HepG2 (cell line): ENCODE measurements around the gene ACADSB. TPM values are rescaled to one million over a fixed set of nuclear protein-coding genes. Genes with fewer than 3 reads are reported as not detected.

ENCODE experiments used
- ATAC-seq: fragments of 200-7000 bp; cut with Tn5 transposase; 3 replicates; pipeline ENCODE4 v1.9.1; 2020; ENCODE audit warnings: mild to moderate bottlenecking, moderate library complexity
- BruUV-seq: library from RNA; stranded (reverse); fragments of 400-500 nt; replicated peaks from 2 replicates; lab custom pipeline; 2021; lab: Mats Ljungman, UMichigan
- CTCF ChIA-PET: fragments of 300-600 bp; formaldehyde crosslinking; extraction: SDS; loops from one replicate; lab custom pipeline; 2021; ENCODE audit warnings: low total read pairs, inconsistent platforms, low intra/inter-chr PET ratio; lab: Yijun Ruan, JAX
- POLR2A ChIA-PET: fragments of 350-600 bp; sonication (Branson Sonifier 250); formaldehyde crosslinking; loops from one replicate; lab custom pipeline; 2020; ENCODE audit warnings: antibody characterized with exemption, inconsistent platforms; lab: Yijun Ruan, JAX
- DNase-seq: peaks from one replicate; pipeline ENCODE4 v3.0.0-alpha.2; 2015; ENCODE audit warnings: low spot score
- FAIRE-seq: peaks from 3 replicates; lab custom pipeline; 2011; peaks lifted over from hg19 to GRCh38; lab: Jason Lieb, UNC
- H2AFZ ChIP-seq: one replicate; pipeline ENCODE4 v1.6.1; 2011; ENCODE audit warnings: low read length, inconsistent platforms
- H3K27ac ChIP-seq: fragments of 300-600 bp; 3 replicates; pipeline ENCODE4 v1.8.0; 2011; ENCODE audit warnings: mixed run types, mild to moderate bottlenecking, mixed read lengths, low read length, inconsistent platforms; ENCODE audit not compliant: insufficient read depth; ENCODE audit errors: extremely low read length
- H3K27me3 ChIP-seq, 2 experiments: fragments of 200-600 bp in 1 of 2; 2 replicates in 1 of 2; 3 replicates in 1 of 2; pipeline versions ENCODE4 v1.6.0 to v1.8.0; 2011; ENCODE audit warnings: low read length in 2 of 2, mild to moderate bottlenecking in 2 of 2, moderate library complexity in 2 of 2, inconsistent platforms in 1 of 2; ENCODE audit not compliant: insufficient read depth in 2 of 2, control insufficient read depth in 1 of 2
- H3K36me3 ChIP-seq, 2 experiments: fragments of 200-600 bp in 1 of 2; replicated peaks in 1 of 2; 2 replicates in 1 of 2; 3 replicates in 1 of 2; pipeline versions ENCODE4 v1.5.1 to v1.8.0; 2011; ENCODE audit warnings: low read length in 2 of 2, inconsistent platforms in 1 of 2; ENCODE audit not compliant: insufficient read depth in 2 of 2, control insufficient read depth in 1 of 2
- H3K4me1 ChIP-seq: 2 replicates; pipeline ENCODE4 v1.5.1; 2012; ENCODE audit warnings: low read length, inconsistent platforms; ENCODE audit not compliant: insufficient read depth
- H3K4me2 ChIP-seq: 2 replicates; pipeline ENCODE4 v1.6.0; 2011; ENCODE audit warnings: low read depth, low read length, inconsistent platforms
- H3K4me3 ChIP-seq, 3 experiments: fragments of 200-600 bp in 1 of 3; sonication (generic), shearing (Covaris generic) in 1 of 3; replicated peaks in 1 of 3; 2 replicates each; pipeline ENCODE4 v1.5.1; 2011 to 2016; ENCODE audit warnings: low read length in 3 of 3, inconsistent platforms in 2 of 3, low read depth in 2 of 3, mild to moderate bottlenecking in 2 of 3, control low read depth in 1 of 3, mixed read lengths in 1 of 3; ENCODE audit not compliant: insufficient read depth in 1 of 3
- H3K79me2 ChIP-seq: one replicate; pipeline ENCODE4 v1.6.1; 2011; ENCODE audit warnings: low read length, inconsistent platforms; ENCODE audit not compliant: insufficient read depth
- H3K9ac ChIP-seq: 2 replicates; pipeline ENCODE4 v1.6.0; 2011; ENCODE audit warnings: mild to moderate bottlenecking, low read depth, low read length, inconsistent platforms; ENCODE audit not compliant: insufficient read depth
- H3K9me3 ChIP-seq: 2 replicates; pipeline ENCODE4 v1.5.1; 2012; ENCODE audit warnings: mild to moderate bottlenecking, low read length
- H4K20me1 ChIP-seq: 2 replicates; pipeline ENCODE4 v1.6.0; 2011; ENCODE audit warnings: inconsistent platforms, mild to moderate bottlenecking, low read length, moderate library complexity; ENCODE audit not compliant: insufficient read depth
- HDAC6 ChIP-seq: fragments of 200-600 bp; sonication (generic); IDR thresholded peaks from 2 replicates; pipeline ENCODE4 v1.7.0; 2017; ENCODE audit warnings: mild to moderate bottlenecking, antibody characterized with exemption, low read length, low read depth
- KAT8 ChIP-seq: IDR thresholded peaks from 2 replicates; pipeline ENCODE4 v1.6.1; 2016; ENCODE audit warnings: missing genetic modification reagents, missing compliant biosample characterization
- NFKBIZ ChIP-seq: IDR thresholded peaks from 2 replicates; pipeline ENCODE4 v1.6.1; 2018; ENCODE audit warnings: missing genetic modification reagents, missing compliant biosample characterization
- PBX3 ChIP-seq: sonication (generic); formaldehyde crosslinking; IDR thresholded peaks from 2 replicates; pipeline ENCODE4 v1.8.1; 2023; ENCODE audit warnings: missing genetic modification reagents, inconsistent platforms, borderline replicate concordance
- RBAK ChIP-seq: sonication (generic); formaldehyde crosslinking; IDR thresholded peaks from 2 replicates; pipeline ENCODE4 v1.5.1; 2020; ENCODE audit warnings: mild to moderate bottlenecking, missing genetic modification reagents
- ZNF124 ChIP-seq: sonication (generic); formaldehyde crosslinking; IDR thresholded peaks from 2 replicates; pipeline ENCODE4 v1.4.0; 2020; ENCODE audit warnings: missing genetic modification reagents
- ZNF652 ChIP-seq: IDR thresholded peaks from 2 replicates; pipeline ENCODE4 v1.6.1; 2016; ENCODE audit warnings: low read depth, borderline replicate concordance
- WGBS: methylation state at CpG from one replicate; pipeline ENCODE4 v1.1.6; 2017; ENCODE audit warnings: low lambda C conversion rate; 5-methylcytosine and 5-hydroxymethylcytosine counted together
- in situ Hi-C: cut with HindIII; loops from 2 replicates; pipeline ENCODE4 v1.10.0; 2017; ENCODE audit warnings: low pct_unique_long_range_greater_than_20kb; ENCODE audit not compliant: extremely low pct_ligation_motif_present
- intact Hi-C: fragments of 100-400 bp; cut with micrococcal nuclease; formaldehyde crosslinking; loops from one replicate; pipeline ENCODE4 v1.10.0; 2022; ENCODE audit not compliant: unreplicated experiment
- polyA plus RNA-seq, 8 experiments: library from polyadenylated mRNA; depleted of rRNA in 3 of 8; stranded (reverse) in 7 of 8; unstranded in 1 of 8; fragments of >200 nt; fragmentation: Illumina TruSeq in 4 of 8; extraction: Trizol in 4 of 8; gene quantifications; 2 replicates each; pipeline versions ENCODE4 v1.2.1 to v1.2.3, GENCODE V29; 2011 to 2016; ENCODE audit warnings: low read depth in 4 of 8, missing spikeins in 1 of 8, mixed read lengths in 1 of 8; ENCODE audit not compliant: insufficient read depth in 1 of 8
- total RNA-seq, 5 experiments: library from RNA; depleted of rRNA; stranded (reverse); fragments of >200 nt; fragmentation: Illumina TruSeq; extraction: Trizol; gene quantifications; 2 replicates each; pipeline ENCODE4 v1.2.3, GENCODE V29; 2016; ENCODE audit warnings: low read depth in 1 of 5

Gene ACADSB
- total and polyA plus RNA-seq, 2 of the 13 experiments (the other 11 are each of a cell fraction or from before 2014, with no cell fraction given): 80.0 to 87.6 TPM

- no peak for TF ChIP-seq PBX3 (CRISPR knock-in tag)
- TF ChIP-seq ZNF124 (CRISPR knock-in tag): no peak
- TF ChIP-seq NFKBIZ (CRISPR knock-in tag): no peak
- TF ChIP-seq HDAC6: no peak
- TF ChIP-seq ZNF652 (CRISPR knock-in tag): peak; percentile 66; the same call in 1 of the 2 replicates
- TF ChIP-seq, all 625 proteins: peak for 20
Observed at GRCh38 chr10:123021517-123021916, 12.7 kb downstream of the ACADSB start (continued).

GRCh38 chr10:123024540-123024939 is 15.7 kb downstream of the ACADSB start:
- WGBS: 95% methylated on average over 2 of the region's 2 CpGs
- H3K36me3 ChIP-seq: peaks cover 5% of the 10 kb centered on the region in 2 experiments; a peak in 3 of 5 replicates
- DNase-seq: no peak
- in situ Hi-C loops: no loop called here
- peak overlapping the region; percentile 17 for H3K27ac ChIP-seq
- no peak for ATAC-seq
- H3K4me1 ChIP-seq: peaks cover 80% of the 10 kb centered on the region
- H3K9ac ChIP-seq: no peak overlapping the region
- intact Hi-C loops: no loop called here
- no peak overlapping the region for H3K4me3 ChIP-seq
- H3K4me2 ChIP-seq: no peak overlapping the region
- peaks cover 55% of the 10 kb centered on the region for H3K79me2 ChIP-seq
- CTCF ChIA-PET: no interaction called here
- FAIRE-seq: no peak
- no peaks in the 10 kb centered on the region for H3K9me3 ChIP-seq
- no TSS peak for BruUV-seq
- H2AFZ ChIP-seq: no peak overlapping the region
- no peaks in the 10 kb centered on the region for H3K27me3 ChIP-seq
- POLR2A ChIA-PET: interaction anchor here (1.5 kb wide), 1 partner anchor 15 kb away, joined by 5 read pairs; the partner anchor contains the start of gene ACADSB
- no peaks in the 10 kb centered on the region for H4K20me1 ChIP-seq
- TF ChIP-seq KAT8 (CRISPR knock-in tag) (0 out of 2 replicates have a peak, but pooled peaks have one; percentile 14), RBAK (CRISPR knock-in tag) (no peak)
- TF ChIP-seq, all 625 proteins: peak for 1
